Mucosa of rectum (tissue), 2 donors: Measurements from ENCODE around the gene NPIPB9.
"Not testable (repeated sequence)": the region's sequence is repeated elsewhere in the genome, so short reads cannot be mapped to it uniquely, and the experiment has no call there.

Experiments
- H3K27ac ChIP-seq, 2 donors: one replicate each; pipeline ENCODE4 v1.7.0; 2013; ENCODE audit warnings: inconsistent platforms in 2 of 2, low read depth in 2 of 2, low read length in 2 of 2
- H3K27me3 ChIP-seq, 2 donors: one replicate each; pipeline ENCODE4 v1.7.0; 2013; ENCODE audit warnings: low read length in 2 of 2; ENCODE audit not compliant: control insufficient read depth in 2 of 2, insufficient read depth in 2 of 2
- H3K36me3 ChIP-seq, 2 donors: one replicate each; pipeline ENCODE4 v1.7.0; 2013; ENCODE audit warnings: low read length in 2 of 2; ENCODE audit not compliant: control insufficient read depth in 2 of 2, insufficient read depth in 2 of 2
- H3K4me1 ChIP-seq, 2 donors: one replicate each; pipeline ENCODE4 v1.7.0; 2013; ENCODE audit warnings: low read length in 2 of 2, mild to moderate bottlenecking in 1 of 2; ENCODE audit not compliant: control insufficient read depth in 2 of 2, insufficient read depth in 2 of 2
- H3K4me3 ChIP-seq, 2 donors: one replicate each; pipeline ENCODE4 v1.7.0; 2013; ENCODE audit warnings: low read length in 2 of 2
- H3K9ac ChIP-seq, 2 donors: one replicate each; pipeline ENCODE4 v1.7.0; 2013; ENCODE audit warnings: low read length in 2 of 2, low read depth in 1 of 2, mild to moderate bottlenecking in 1 of 2
- H3K9me3 ChIP-seq, 2 donors: one replicate each; pipeline ENCODE4 v1.7.0; 2013; ENCODE audit warnings: low read length in 2 of 2; ENCODE audit not compliant: control insufficient read depth in 2 of 2
- donor health status: healthy.
- donor health status: Normal muscosa, but diverticular disease.

Gene NPIPB9

DNA sequence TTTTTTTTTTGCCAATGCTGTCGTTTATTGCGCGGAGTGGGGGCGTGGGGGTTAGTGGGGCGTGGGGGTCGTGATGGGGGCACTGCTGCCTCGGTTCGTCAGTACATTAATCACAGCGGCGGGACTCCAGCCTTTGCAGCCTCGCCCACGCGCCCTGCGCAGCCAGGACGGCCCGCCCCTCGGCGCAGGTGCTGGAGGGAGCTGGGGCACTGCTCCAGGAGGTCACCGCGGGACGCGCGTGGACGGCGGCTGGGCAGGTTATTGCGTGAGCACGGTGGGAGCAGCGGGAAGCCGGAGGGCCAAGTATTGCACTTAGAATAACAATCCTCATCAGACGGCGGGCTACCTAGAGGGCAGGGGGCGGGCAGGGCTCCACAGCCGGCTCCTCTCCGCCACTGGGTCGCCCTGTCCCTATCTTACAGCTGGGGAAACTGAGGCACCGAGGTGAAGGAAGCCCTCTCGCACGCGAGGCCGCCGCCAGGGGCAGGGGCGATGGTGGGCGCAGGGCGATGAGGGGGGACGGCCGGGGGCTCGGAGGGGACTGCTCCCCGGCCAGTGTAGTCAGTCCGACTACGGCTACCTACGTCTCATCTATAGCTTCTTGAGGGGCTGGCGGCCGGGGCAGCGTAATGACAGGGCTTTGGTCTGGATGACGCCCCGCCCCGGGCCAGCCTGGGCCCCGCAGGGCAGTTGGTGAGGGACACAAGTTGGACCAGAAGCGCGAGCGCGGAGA lies 4.8 kb upstream of the NPIPB9 start:
- not testable (repeated sequence) for H3K36me3 ChIP-seq, H3K9me3 ChIP-seq, H3K27me3 ChIP-seq, H3K4me1 ChIP-seq, H3K9ac ChIP-seq, H3K4me3 ChIP-seq, H3K27ac ChIP-seq

DNA sequence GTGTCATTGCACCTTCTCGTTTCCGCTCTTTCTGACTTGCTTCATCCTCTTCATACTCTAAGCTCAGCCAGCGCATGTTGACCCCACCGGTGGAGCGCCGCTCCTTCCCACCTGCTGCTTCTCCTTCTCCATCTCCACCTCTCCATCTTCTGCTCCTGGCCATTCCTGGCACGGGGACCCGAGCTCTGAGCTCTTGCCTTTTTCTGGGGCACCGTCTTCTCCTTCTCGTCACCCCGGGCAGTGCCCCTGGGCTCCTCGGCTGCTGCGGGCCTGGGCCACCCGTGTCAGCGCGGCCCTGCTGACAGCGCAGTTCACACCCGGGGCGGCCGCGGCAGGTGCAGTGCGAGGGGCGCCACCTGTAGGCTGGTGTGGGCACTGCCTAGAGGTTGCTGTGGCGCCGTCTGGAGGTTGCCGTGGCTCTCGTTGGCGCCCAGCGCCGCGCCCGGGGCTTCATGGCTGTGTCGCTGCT lies 1.6 kb upstream of the NPIPB9 start:
- H3K36me3 ChIP-seq = not testable (repeated sequence)

DNA sequence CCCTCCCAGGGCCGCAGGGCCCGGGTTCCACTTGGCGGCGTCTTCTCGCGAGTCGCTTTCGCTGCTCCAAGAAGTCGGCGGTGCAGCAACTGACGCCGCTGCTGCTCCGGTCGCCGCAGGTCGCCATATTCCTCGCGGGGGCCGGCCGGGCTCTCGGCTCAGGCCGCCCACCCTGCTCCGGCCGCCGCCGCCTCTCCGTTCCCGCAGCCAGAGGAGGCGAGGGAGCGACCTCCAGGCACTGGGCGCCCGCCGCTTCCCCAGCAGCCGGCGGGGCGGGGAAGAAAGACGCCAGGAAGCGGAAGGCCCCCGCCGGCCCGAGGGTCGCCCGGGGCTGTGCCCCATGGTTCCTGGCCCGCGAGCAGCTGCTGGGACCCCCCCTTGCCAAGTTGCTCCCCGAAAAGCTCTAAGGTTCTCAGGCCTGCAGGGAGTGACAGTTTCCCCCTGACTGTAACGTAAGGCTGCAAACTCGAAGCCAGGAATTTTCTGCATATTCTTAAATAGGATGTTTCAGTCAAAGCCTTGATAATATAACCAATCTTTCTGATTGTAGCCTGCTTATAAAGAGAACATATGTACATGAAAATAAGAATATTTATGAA lies 1.0 kb upstream of the NPIPB9 start:
- not testable (repeated sequence) for H3K9ac ChIP-seq, H3K36me3 ChIP-seq, H3K9me3 ChIP-seq, H3K4me1 ChIP-seq, H3K27ac ChIP-seq, H3K4me3 ChIP-seq, H3K27me3 ChIP-seq

More for the DNA sequence above, 1.6 kb upstream of the NPIPB9 start:
- H3K9me3 ChIP-seq, H3K27ac ChIP-seq, H3K4me1 ChIP-seq, H3K9ac ChIP-seq, H3K4me3 ChIP-seq, H3K27me3 ChIP-seq: not testable (repeated sequence)

DNA sequence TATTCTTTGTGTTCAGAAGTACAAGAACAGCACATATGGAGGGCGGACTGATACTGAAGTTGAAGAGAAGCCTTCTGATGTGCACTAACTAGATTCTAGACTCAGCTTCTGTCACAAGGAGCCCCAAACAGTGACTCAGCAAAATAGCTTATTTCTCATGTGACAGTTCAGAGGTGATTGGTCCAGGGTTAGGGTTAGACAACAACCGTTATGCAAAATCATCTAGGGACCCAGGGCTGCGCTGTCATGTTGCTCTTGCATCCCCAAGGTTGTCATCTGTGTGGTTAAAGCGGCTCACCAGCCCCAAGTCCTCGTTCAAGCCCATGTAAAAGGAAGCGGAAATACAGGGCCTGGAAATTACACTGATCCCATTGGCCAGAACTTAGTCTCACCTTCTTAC lies 30.1 kb downstream of the NPIPB9 start:
- not testable (repeated sequence) for H3K36me3 ChIP-seq, H3K4me3 ChIP-seq, H3K27me3 ChIP-seq, H3K27ac ChIP-seq, H3K9ac ChIP-seq, H3K4me1 ChIP-seq, H3K9me3 ChIP-seq

DNA sequence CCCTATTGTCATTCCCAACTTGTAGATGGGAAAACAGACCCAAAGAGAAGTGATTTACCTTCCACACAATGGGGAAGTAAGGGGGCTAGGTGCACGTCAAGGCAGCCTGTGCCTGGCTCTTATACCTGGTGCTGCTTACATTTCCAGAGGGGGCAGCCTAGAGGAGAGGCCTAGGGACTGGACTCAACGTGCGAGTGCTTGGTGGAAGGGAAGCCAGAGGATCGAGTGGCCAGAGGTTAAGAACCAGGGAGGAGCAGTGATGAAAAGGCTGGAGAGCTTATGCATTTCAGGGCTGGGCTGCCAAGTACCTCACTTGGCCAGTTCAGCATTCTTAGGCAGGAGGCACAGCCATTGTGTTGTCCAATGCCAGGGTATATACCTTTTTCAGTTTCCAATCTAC lies 30.8 kb downstream of the NPIPB9 start:
- H3K27me3 ChIP-seq, H3K36me3 ChIP-seq, H3K27ac ChIP-seq, H3K4me3 ChIP-seq, H3K9me3 ChIP-seq, H3K4me1 ChIP-seq, H3K9ac ChIP-seq: not testable (repeated sequence)

GRCh38 chr16:28802235-28803019 lies 50.8 kb downstream of the NPIPB9 start:
- not testable (repeated sequence) for H3K36me3 ChIP-seq, H3K27me3 ChIP-seq, H3K4me1 ChIP-seq, H3K27ac ChIP-seq, H3K9ac ChIP-seq, H3K9me3 ChIP-seq, H3K4me3 ChIP-seq

DNA sequence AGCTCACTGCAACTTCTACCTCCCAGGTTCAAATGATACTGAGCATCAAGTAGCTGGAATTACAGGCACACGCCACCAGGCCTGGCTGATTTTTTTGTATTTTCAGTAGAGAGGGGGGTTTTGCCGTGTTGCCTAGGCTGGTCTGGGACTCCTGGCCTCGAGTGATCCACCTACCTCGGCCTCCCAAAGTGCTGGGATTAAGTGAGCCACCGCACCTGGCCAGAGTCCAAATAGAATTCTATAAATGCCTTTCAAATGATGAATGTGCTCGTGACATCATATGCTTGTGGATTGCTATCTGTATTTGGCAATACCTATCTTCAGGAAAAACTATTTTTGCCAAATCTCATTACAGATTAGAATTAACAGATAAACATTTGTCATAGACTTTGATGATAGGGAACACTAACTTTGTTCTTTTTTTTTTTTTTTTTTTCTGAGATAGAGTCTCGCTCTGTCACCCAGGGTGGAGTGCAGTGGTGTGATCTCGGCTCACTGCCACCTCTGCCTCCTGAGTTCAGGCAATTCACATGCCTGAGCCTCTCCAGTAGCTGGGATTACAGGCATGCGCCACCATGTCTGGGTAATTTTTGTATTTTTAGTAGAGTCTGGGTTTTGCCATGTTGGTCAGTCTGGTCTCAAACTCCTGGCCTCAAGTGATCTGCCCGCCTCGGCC lies 56.0 kb downstream of the NPIPB9 start:
- not testable (repeated sequence) for H3K4me3 ChIP-seq, H3K27ac ChIP-seq, H3K9ac ChIP-seq, H3K36me3 ChIP-seq, H3K9me3 ChIP-seq, H3K4me1 ChIP-seq, H3K27me3 ChIP-seq

GRCh38 chr16:28820016-28820415 lies 68.4 kb downstream of the NPIPB9 start:
- Histone ChIP-seq H3K9me3 (no peaks in the 10 kb centered on the region), H3K27ac (peak overlapping the region in 1 of 2 donors; percentile 44), H3K9ac (no peak overlapping the region), H3K27me3 (no peaks in the 10 kb centered on the region), H3K4me1 (peaks cover 6 to 16% of the 10 kb centered on the region in 2 donors), H3K4me3 (no peak overlapping the region), H3K36me3 (peaks cover 0 to 2% of the 10 kb centered on the region in 2 donors)

GRCh38 chr16:28820546-28820945 lies 69.0 kb downstream of the NPIPB9 start:
- not testable (repeated sequence) for H3K4me3 ChIP-seq, H3K36me3 ChIP-seq, H3K9ac ChIP-seq, H3K27me3 ChIP-seq, H3K9me3 ChIP-seq
- Histone ChIP-seq H3K4me1 (peaks cover 9 to 20% of the 10 kb centered on the region in 2 donors), H3K27ac (peak overlapping the region in 1 of 2 donors; percentile 44)
